Measurements from ENCODE around the gene NDUFAF8. TPM values are rescaled to one million over a fixed set of nuclear protein-coding genes. Genes with fewer than 3 reads are reported as not detected.

Gene NDUFAF8
- total RNA-seq, 2 donors from 2014 or later, result 22.4 to 58.2 TPM

DNA sequence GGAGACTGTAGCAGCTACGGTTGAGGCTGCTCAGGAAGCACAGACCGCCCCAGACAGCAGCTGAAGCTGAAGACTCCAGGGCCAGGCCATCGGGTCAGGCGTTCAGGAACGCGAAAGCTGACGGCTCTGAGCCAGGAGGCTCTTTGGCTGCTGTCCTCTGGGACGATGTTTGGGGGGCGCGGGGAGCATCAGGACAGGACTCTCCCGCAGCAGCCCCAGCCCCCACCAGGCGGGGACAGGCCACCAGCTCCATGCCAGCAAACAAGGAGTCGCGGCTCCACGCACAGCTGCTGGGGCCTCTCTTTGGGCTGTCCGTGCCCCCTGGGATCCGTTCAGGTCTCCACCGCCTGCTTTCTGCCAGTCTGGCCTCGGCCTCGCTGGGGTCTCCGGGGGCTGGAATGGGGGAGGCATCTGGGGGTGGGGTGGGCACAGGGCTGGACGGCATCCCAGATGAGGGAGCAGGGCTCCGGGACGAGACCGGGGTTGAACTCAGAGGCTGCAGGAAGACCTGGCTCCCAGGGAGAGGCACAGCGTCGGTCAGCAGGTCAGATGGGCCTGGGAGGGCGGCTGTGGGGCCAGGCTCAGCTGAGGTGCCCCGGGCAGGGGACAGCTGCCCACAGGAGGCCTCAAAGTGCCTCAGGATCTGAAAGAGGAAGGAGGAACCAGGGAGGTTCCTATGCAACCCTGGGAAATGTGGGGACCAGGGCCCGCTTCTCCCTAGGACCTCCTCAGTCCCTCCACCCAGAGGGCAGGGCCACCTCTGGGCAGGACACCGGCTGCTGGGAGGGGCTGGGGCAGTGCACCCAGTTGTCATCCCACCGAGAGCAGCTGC, 10.1 kb upstream of the NDUFAF8 start:
- H3K9me3 ChIP-seq, result no peaks in the 10 kb centered on the region
- intact Hi-C loops (cut with DNase I), result no loop called here
- no peaks in the 10 kb centered on the region for H3K4me1 ChIP-seq
- no peaks in the 10 kb centered on the region for H3K27me3 ChIP-seq
- H3K9ac ChIP-seq (ENCODE audit: low read depth in 2 of 2, low read length in 2 of 2), result no peak overlapping the region
- no peak overlapping the region for H3K27ac ChIP-seq
- no peaks in the 10 kb centered on the region for H3K36me3 ChIP-seq
- no peak for TF ChIP-seq CTCF (IDR thresholded peaks at IDR 0.05)
- no peak for DNase-seq
- no peak overlapping the region for H3K4me3 ChIP-seq

GRCh38 chr17:81229666-81229920, 9.5 kb upstream of the NDUFAF8 start:
- H3K9me3 ChIP-seq, result no peaks in the 10 kb centered on the region
- no peaks in the 10 kb centered on the region for H3K27me3 ChIP-seq
- no peak overlapping the region for H3K9ac ChIP-seq (ENCODE audit: low read depth in 2 of 2, low read length in 2 of 2)

GRCh38 chr17:81230043-81230820, 8.9 kb upstream of the NDUFAF8 start:
- intact Hi-C loops (cut with DNase I), result no loop called here
- DNase-seq, result no peak
- Histone ChIP-seq H3K9ac (ENCODE audit: low read depth in 2 of 2, low read length in 2 of 2) (no peak overlapping the region), H3K36me3 (no peaks in the 10 kb centered on the region), H3K27ac (no peak overlapping the region), H3K27me3 (no peaks in the 10 kb centered on the region), H3K4me1 (no peaks in the 10 kb centered on the region), H3K4me3 (no peak overlapping the region), H3K9me3 (no peaks in the 10 kb centered on the region)
- no peak for TF ChIP-seq CTCF (IDR thresholded peaks at IDR 0.05)

More at GRCh38 chr17:81229666-81229920, 9.5 kb upstream of the NDUFAF8 start:
- no peak for TF ChIP-seq CTCF (IDR thresholded peaks at IDR 0.05)
- Histone ChIP-seq H3K4me1 (no peaks in the 10 kb centered on the region), H3K27ac (no peak overlapping the region), H3K36me3 (no peaks in the 10 kb centered on the region), H3K4me3 (no peak overlapping the region)
- intact Hi-C loops (cut with DNase I), result no loop called here
- DNase-seq, result no peak

GRCh38 chr17:81231121-81231645, 7.9 kb upstream of the NDUFAF8 start:
- TF ChIP-seq CTCF (IDR thresholded peaks at IDR 0.05), result no peak
- no peaks in the 10 kb centered on the region for H3K9me3 ChIP-seq
- no peaks in the 10 kb centered on the region for H3K27me3 ChIP-seq
- H3K9ac ChIP-seq (ENCODE audit: low read depth in 2 of 2, low read length in 2 of 2), result no peak overlapping the region
- no peaks in the 10 kb centered on the region for H3K36me3 ChIP-seq
- H3K4me1 ChIP-seq, result no peaks in the 10 kb centered on the region
- DNase-seq, result no peak
- H3K4me3 ChIP-seq, result no peak overlapping the region
- no peak overlapping the region for H3K27ac ChIP-seq
- intact Hi-C loops (cut with DNase I), result no loop called here

DNA sequence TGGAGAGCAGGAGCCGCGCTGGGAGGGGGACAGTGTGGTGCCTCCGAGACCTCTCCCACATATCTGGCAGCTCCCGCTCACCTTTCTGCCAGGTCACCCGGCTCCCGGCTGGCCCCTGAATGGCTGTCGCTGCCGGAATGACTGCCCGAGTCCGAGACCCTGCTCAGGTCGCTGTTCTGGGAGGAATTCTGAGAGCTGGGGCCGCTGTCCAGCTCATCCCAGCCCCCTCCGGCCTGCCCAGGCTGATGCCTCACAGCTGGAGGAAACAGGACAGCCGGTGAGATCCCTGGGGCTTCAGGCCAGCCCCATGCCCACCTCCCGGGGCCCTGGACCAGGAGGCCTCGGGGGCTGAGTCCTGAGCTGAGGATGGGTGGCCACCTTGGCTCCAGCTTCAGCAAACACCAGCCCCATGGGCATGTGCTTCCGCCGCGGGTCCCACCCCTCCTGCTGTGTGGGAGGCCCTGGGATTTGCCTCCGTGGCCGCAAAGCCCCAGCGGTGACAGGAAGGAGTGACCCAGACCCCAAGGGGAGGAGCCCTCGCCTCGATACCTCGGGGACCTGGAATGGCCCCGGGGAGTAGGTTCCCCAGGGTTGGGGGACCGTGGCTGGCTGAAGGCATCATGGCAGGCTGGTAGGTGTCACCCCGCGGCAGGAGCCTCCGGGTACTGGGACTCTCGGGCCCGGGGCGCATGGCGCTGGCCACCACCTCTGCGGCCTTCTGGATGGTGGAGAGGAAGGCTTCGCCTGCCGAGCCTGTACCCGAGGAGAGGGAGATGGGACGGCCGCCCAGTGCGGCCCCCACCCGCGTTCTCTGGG, 7.1 kb upstream of the NDUFAF8 start:
- no peaks in the 10 kb centered on the region for H3K4me1 ChIP-seq
- no peak overlapping the region for H3K27ac ChIP-seq
- no peak overlapping the region for H3K4me3 ChIP-seq
- DNase-seq, result no peak
- no peaks in the 10 kb centered on the region for H3K9me3 ChIP-seq
- H3K9ac ChIP-seq (ENCODE audit: low read depth in 2 of 2, low read length in 2 of 2), result no peak overlapping the region
- no peaks in the 10 kb centered on the region for H3K36me3 ChIP-seq
- intact Hi-C loops (cut with DNase I), result no loop called here
- H3K27me3 ChIP-seq, result no peaks in the 10 kb centered on the region
- TF ChIP-seq CTCF (IDR thresholded peaks at IDR 0.05), result no peak
